ENCODE measurements around the gene VAMP2. TPM values are rescaled to one million over a fixed set of nuclear protein-coding genes. Genes with fewer than 3 reads are reported as not detected.

VAMP2 gene, protein sequence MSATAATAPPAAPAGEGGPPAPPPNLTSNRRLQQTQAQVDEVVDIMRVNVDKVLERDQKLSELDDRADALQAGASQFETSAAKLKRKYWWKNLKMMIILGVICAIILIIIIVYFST
- total RNA-seq, result 46.4 and 48.1 TPM in 2 replicates
- long read RNA-seq, result 0 reads

DNA sequence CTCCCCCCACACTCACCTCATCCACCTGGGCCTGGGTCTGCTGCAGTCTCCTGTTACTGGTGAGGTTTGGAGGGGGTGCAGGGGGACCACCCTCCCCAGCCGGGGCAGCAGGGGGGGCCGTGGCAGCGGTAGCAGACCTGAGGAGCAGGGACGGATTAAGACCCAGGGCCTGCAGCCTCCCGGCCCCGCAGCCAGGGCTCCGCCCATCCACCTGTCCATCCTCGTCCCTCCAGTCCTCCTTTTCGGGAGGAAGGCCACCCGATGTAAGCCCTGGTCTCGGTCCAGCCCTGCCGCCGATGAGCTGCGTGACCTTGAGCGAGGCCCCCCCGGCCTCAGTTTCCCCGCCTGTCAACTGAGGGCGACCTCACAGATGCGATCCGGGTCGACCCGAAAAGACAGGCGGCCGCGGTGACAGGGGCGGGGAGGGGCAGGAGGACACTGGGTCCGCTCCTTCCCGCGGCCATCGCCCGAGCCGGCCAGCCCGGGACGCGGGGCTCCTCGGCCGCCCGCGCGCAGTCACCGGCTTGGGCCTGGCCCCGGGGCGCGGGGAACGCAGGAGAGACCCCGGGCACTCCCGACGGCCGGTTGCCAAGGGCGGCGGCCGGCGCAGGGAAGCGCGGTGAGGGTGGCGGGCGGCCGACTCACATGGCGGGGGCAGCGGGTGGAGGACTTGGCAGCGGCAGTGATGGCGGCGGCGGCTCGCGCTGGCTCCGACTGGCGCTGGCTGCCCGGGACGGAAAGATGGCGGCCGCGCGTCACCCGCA is at the start of gene VAMP2:
Gene VAMP2 (minus strand): TSS at position 716 of the 764 bp plus-strand sequence. CDS start 69 bp downstream, at position 647.
- DNase-seq (ENCODE audit: low spot score, unreplicated experiment), result peak; percentile 73
- Mint-ChIP-seq H3K36me3 (ENCODE audit: insufficient read depth) (peaks cover 9% of the 10 kb centered on the region), H3K27ac (peak within 1 kb of the TSS; percentile 98), H3K4me1 (ENCODE audit: low read depth) (peaks cover 20% of the 10 kb centered on the region), H3K27me3 (no peaks in the 10 kb centered on the region), H3K4me3 (ENCODE audit: low read depth) (peak within 1 kb of the TSS; percentile 90), H3K9me3 (ENCODE audit: low read depth) (no peaks in the 10 kb centered on the region)
- TF ChIP-seq, protein P1, sequence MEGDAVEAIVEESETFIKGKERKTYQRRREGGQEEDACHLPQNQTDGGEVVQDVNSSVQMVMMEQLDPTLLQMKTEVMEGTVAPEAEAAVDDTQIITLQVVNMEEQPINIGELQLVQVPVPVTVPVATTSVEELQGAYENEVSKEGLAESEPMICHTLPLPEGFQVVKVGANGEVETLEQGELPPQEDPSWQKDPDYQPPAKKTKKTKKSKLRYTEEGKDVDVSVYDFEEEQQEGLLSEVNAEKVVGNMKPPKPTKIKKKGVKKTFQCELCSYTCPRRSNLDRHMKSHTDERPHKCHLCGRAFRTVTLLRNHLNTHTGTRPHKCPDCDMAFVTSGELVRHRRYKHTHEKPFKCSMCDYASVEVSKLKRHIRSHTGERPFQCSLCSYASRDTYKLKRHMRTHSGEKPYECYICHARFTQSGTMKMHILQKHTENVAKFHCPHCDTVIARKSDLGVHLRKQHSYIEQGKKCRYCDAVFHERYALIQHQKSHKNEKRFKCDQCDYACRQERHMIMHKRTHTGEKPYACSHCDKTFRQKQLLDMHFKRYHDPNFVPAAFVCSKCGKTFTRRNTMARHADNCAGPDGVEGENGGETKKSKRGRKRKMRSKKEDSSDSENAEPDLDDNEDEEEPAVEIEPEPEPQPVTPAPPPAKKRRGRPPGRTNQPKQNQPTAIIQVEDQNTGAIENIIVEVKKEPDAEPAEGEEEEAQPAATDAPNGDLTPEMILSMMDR (IDR thresholded peaks at IDR 0.05; ENCODE audit: unreplicated experiment), result no peak

DNA sequence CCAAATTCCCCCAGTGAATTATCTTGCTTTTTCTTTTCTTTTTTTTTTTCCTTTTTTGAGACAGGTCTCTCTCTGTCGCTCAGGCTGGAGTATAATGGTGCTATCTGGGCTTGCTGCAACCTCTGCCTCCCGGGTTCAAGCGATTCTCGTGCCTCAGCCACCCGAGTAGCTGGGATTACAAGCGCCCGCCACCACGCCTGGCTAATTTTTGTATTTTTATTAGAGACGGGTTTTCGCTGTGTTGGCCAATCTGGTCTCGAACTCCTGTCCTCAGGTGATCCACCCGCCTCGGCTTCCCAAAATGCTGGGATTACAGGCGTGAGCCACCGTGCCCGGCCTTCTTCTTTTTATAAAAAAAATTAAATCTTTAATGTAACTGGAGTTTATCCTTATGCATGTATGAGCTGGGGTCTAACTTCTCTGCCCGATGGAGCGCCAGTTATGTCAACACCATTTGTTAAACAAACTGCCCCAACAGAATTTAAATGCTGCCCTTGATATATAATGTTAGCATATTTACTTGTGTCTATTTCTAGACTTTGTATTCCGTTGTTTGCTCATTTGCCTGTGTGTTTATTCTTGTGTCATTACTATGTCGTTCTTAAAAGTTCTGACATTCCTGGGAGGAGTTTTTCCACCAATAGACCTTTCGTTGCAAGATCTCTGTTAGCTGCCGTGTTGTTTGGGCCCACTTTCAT is 48.2 kb upstream of the VAMP2 start:
- Mint-ChIP-seq H3K4me3 (ENCODE audit: low read depth) (peak overlapping the region; percentile 96), H3K27ac (peak overlapping the region; percentile 95), H3K27me3 (peaks cover 2% of the 10 kb centered on the region), H3K4me1 (ENCODE audit: low read depth) (peaks cover 19% of the 10 kb centered on the region), H3K36me3 (ENCODE audit: insufficient read depth) (no peaks in the 10 kb centered on the region), H3K9me3 (ENCODE audit: low read depth) (no peaks in the 10 kb centered on the region)
- TF ChIP-seq, protein P1 (IDR thresholded peaks at IDR 0.05; ENCODE audit: unreplicated experiment), result no peak
- no peak for DNase-seq (ENCODE audit: low spot score, unreplicated experiment)

DNA sequence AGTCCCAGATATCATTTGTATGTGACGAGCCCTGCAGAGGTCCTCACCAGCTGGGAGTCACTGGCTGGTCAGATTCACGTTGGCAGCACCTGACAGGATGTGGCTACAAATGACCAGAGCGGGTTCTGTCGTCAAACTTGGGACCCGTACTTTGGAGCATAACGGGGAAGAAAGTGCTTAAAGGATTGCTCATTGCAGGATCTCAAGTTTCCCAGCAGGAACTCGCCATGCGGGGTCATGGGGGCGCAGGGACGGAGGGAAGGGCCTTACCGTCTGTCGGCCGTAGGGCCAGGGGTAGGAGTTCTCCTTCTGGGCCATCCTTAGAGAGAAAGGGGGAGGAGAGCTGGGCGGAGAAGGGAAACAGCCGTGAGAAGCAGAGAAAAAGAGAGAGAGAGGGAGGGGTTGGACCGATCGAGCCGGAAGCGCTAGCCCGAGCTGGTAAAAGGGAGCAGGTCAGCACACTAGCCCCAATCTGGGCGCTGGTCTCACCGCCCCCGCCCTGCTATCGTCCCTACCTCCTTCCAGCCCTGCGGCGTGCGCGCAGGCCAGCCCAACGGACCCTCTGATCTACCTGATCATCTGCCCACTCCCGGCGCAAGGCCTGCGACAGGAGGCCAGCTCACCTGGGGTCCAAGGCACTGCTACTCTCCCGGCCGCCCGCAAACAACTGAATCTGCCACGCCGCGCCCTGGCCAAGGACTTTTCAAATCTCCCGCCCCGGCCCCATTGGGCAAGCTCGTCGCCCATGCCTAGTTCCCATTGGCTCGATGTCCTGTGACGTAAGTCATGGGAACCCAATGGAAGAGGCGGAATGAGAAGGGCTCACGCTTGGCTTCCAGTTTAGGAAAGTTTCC is 47.4 kb upstream of the VAMP2 start, which contains the start of gene AURKB:
Gene AURKB (minus strand): TSS at position 669 of the 854 bp plus-strand sequence. CDS start 351 bp downstream, at position 318.
- Mint-ChIP-seq H3K27ac (peak within 1 kb of the TSS; percentile 95), H3K36me3 (ENCODE audit: insufficient read depth) (no peaks in the 10 kb centered on the region), H3K4me3 (ENCODE audit: low read depth) (peak within 1 kb of the TSS; percentile 96), H3K27me3 (peaks cover 2% of the 10 kb centered on the region), H3K9me3 (ENCODE audit: low read depth) (no peaks in the 10 kb centered on the region), H3K4me1 (ENCODE audit: low read depth) (peaks cover 19% of the 10 kb centered on the region)
- DNase-seq (ENCODE audit: low spot score, unreplicated experiment), result peak; percentile 87
- TF ChIP-seq, protein P1 (IDR thresholded peaks at IDR 0.05; ENCODE audit: unreplicated experiment), result no peak

DNA sequence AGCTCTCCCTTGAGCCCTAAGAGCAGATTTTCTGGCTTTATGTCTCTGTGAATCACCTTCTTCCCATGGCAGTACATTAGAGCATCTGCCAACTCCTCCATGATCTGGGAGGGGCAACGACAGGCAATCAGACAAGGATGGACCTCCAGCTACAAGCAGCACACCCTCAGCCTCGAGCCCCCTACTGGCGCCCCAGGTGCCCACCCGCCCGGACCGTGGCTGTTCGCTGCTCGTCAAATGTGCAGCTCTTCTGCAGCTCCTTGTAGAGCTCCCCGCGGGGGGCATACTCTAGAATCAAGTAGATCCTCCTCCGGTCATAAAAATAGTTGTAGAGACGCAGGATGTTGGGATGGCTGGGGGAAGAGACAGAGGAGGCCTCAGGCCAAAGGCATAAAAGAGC is 43.8 kb upstream of the VAMP2 start:
- TF ChIP-seq, protein P1 (IDR thresholded peaks at IDR 0.05; ENCODE audit: unreplicated experiment), result no peak
- H3K4me1 Mint-ChIP-seq (ENCODE audit: low read depth), result peaks cover 19% of the 10 kb centered on the region
- no peak overlapping the region for H3K27ac Mint-ChIP-seq
- H3K36me3 Mint-ChIP-seq (ENCODE audit: insufficient read depth), result peaks cover 3% of the 10 kb centered on the region
- no peaks in the 10 kb centered on the region for H3K9me3 Mint-ChIP-seq (ENCODE audit: low read depth)
- no peak for DNase-seq (ENCODE audit: low spot score, unreplicated experiment)
- no peaks in the 10 kb centered on the region for H3K27me3 Mint-ChIP-seq
- no peak overlapping the region for H3K4me3 Mint-ChIP-seq (ENCODE audit: low read depth)
